HEK293T (cell line): ENCODE measurements around the gene ANK3.

Experiments
- CTCF ChIA-PET: fragments of 350-600 bp; formaldehyde crosslinking; extraction: SDS; loops from one replicate; lab custom pipeline; 2021; ENCODE audit warnings: antibody characterized with exemption, inconsistent platforms; lab: Yijun Ruan, JAX
- POLR2A ChIA-PET: fragments of 350-600 bp; formaldehyde crosslinking; extraction: SDS; loops from one replicate; lab custom pipeline; 2020; ENCODE audit warnings: antibody characterized with exemption, inconsistent platforms; lab: Yijun Ruan, JAX
- DNase-seq: peaks from one replicate; pipeline ENCODE4 v3.0.0; 2012; ENCODE audit warnings: mixed read lengths; ENCODE audit errors: extremely low spot score
- ARNT ChIP-seq: fragments of 450-650 bp; IDR thresholded peaks from 2 replicates; pipeline ENCODE4 v1.6.1; 2017; ENCODE audit warnings: mild to moderate bottlenecking
- BHLHE40 ChIP-seq: fragments of 450-650 bp; IDR thresholded peaks from 2 replicates; pipeline ENCODE4 v1.6.1; 2016; ENCODE audit warnings: mild to moderate bottlenecking, moderate library complexity, borderline replicate concordance
- CTBP1 ChIP-seq: fragments of 450-650 bp; IDR thresholded peaks from 2 replicates; pipeline ENCODE4 v1.6.1; 2016; ENCODE audit warnings: borderline replicate concordance
- ELF4 ChIP-seq: fragments of 450-650 bp; IDR thresholded peaks from 2 replicates; pipeline ENCODE4 v1.6.1; 2017; ENCODE audit warnings: antibody characterized with exemption
- FOXA1 ChIP-seq: fragments of 450-650 bp; IDR thresholded peaks from 2 replicates; pipeline ENCODE4 v1.6.1; 2016; ENCODE audit warnings: mild to moderate bottlenecking
- FOXK2 ChIP-seq: fragments of 450-650 bp; IDR thresholded peaks from 2 replicates; pipeline ENCODE4 v1.6.1; 2016; ENCODE audit warnings: mild to moderate bottlenecking
- FOXM1 ChIP-seq: fragments of 450-650 bp; IDR thresholded peaks from 2 replicates; pipeline ENCODE4 v1.6.1; 2017; ENCODE audit warnings: mild to moderate bottlenecking, borderline replicate concordance
- HDGF ChIP-seq: fragments of 450-650 bp; IDR thresholded peaks from 2 replicates; pipeline ENCODE4 v1.6.1; 2017; ENCODE audit warnings: antibody characterized with exemption, borderline replicate concordance
- L3MBTL2 ChIP-seq: fragments of 450-650 bp; conservative IDR thresholded peaks from 2 replicates; pipeline ENCODE4 v1.6.1; 2016; ENCODE audit warnings: mild to moderate bottlenecking
- LEF1 ChIP-seq: fragments of 450-650 bp; IDR thresholded peaks from 2 replicates; pipeline ENCODE4 v1.6.1; 2017; ENCODE audit warnings: mild to moderate bottlenecking, borderline replicate concordance
- NFRKB ChIP-seq: fragments of 450-650 bp; IDR thresholded peaks from 2 replicates; pipeline ENCODE4 v1.6.1; 2016; ENCODE audit warnings: mild to moderate bottlenecking, moderate library complexity
- PKNOX1 ChIP-seq: fragments of 450-650 bp; IDR thresholded peaks from 2 replicates; pipeline ENCODE4 v1.6.1; 2016
- SP1 ChIP-seq: fragments of 450-650 bp; IDR thresholded peaks from 2 replicates; pipeline ENCODE4 v1.6.1; 2017
- SUZ12 ChIP-seq: fragments of 450-650 bp; IDR thresholded peaks from 2 replicates; pipeline ENCODE4 v1.6.1; 2016; ENCODE audit warnings: mild to moderate bottlenecking
- TARDBP ChIP-seq: fragments of 450-650 bp; IDR thresholded peaks from 2 replicates; pipeline ENCODE4 v1.6.1; 2016
- ZNF384 ChIP-seq: fragments of 450-650 bp; IDR thresholded peaks from 2 replicates; pipeline ENCODE4 v1.6.1; 2016

Gene ANK3

GRCh38 chr10:60351191-60351853 lies 38.4 kb downstream of the ANK3 start:
- DNase-seq = no peak
- ChIA-PET CTCF (no interaction called here), POLR2A (no interaction called here)
- TF ChIP-seq ZNF384 (no peak), FOXK2 (no peak), LEF1 (no peak), SUZ12 (no peak), ELF4 (no peak), BHLHE40 (no peak), TARDBP (no peak), SP1 (no peak), HDGF (no peak), NFRKB (no peak), ARNT (no peak), PKNOX1 (no peak), L3MBTL2 (no peak), FOXM1 (no peak)

- DNase-seq = no peak
- TF ChIP-seq TARDBP (no peak), SP1 (no peak), ELF4 (no peak), LEF1 (no peak), HDGF (no peak), ARNT (no peak), FOXM1 (no peak), NFRKB (no peak), ZNF384 (no peak), L3MBTL2 (no peak), BHLHE40 (no peak), FOXA1 (no peak), SUZ12 (no peak)
- ChIA-PET POLR2A (no interaction called here), CTCF (interaction anchor here (0.5 kb wide), 1 partner anchor 19 kb away, joined by 4 read pairs; no protein-coding TSS in a partner anchor)
Measured at GRCh38 chr10:60350400-60350799, 39.3 kb downstream of the ANK3 start.

GRCh38 chr10:60349426-60349825 lies 40.2 kb downstream of the ANK3 start:
- CTCF ChIA-PET = no interaction called here
- DNase-seq = no peak
- POLR2A ChIA-PET = no interaction called here
- no peak for TF ChIP-seq SUZ12
- TF ChIP-seq L3MBTL2 = no peak
- no peak for TF ChIP-seq NFRKB
- TF ChIP-seq ZNF384 = no peak
- TF ChIP-seq HDGF = no peak
- no peak for TF ChIP-seq CTBP1
- TF ChIP-seq LEF1 = no peak
- TF ChIP-seq SP1 = no peak
- no peak for TF ChIP-seq TARDBP
- TF ChIP-seq BHLHE40 = no peak
- no peak for TF ChIP-seq FOXK2
- TF ChIP-seq PKNOX1 = no peak
- TF ChIP-seq ELF4 = no peak
- TF ChIP-seq ARNT = no peak
- TF ChIP-seq FOXA1 = no peak
- no peak for TF ChIP-seq FOXM1

GRCh38 chr10:60348982-60349381 lies 40.7 kb downstream of the ANK3 start:
- ChIA-PET POLR2A (no interaction called here), CTCF (no interaction called here)
- TF ChIP-seq HDGF = no peak
- no peak for TF ChIP-seq ELF4
- no peak for TF ChIP-seq FOXM1
- TF ChIP-seq SUZ12 = no peak
- TF ChIP-seq NFRKB = no peak
- TF ChIP-seq BHLHE40 = no peak
- no peak for TF ChIP-seq FOXA1
- TF ChIP-seq FOXK2 = no peak
- no peak for TF ChIP-seq SP1
- TF ChIP-seq L3MBTL2 = no peak
- no peak for TF ChIP-seq ZNF384
- no peak for TF ChIP-seq ARNT
- no peak for TF ChIP-seq TARDBP
- no peak for TF ChIP-seq LEF1
- no peak for DNase-seq

GRCh38 chr10:60347270-60347669 lies 42.4 kb downstream of the ANK3 start:
- ChIA-PET POLR2A (no interaction called here), CTCF (no interaction called here)
- no peak for TF ChIP-seq SUZ12
- no peak for TF ChIP-seq LEF1
- no peak for TF ChIP-seq FOXK2
- no peak for TF ChIP-seq FOXM1
- TF ChIP-seq CTBP1 = no peak
- TF ChIP-seq ARNT = no peak
- TF ChIP-seq SP1 = no peak
- no peak for TF ChIP-seq ZNF384
- no peak for TF ChIP-seq L3MBTL2
- no peak for TF ChIP-seq HDGF
- DNase-seq = no peak

- CTCF ChIA-PET = no interaction called here
- POLR2A ChIA-PET = no interaction called here
- TF ChIP-seq PKNOX1 = no peak
- TF ChIP-seq CTBP1 = no peak
- TF ChIP-seq FOXK2 = no peak
- TF ChIP-seq SUZ12 = no peak
- no peak for TF ChIP-seq FOXM1
- no peak for TF ChIP-seq SP1
- no peak for TF ChIP-seq L3MBTL2
- no peak for TF ChIP-seq ZNF384
- no peak for TF ChIP-seq ARNT
- TF ChIP-seq ELF4 = no peak
- no peak for TF ChIP-seq HDGF
- TF ChIP-seq BHLHE40 = no peak
- no peak for TF ChIP-seq NFRKB
- no peak for TF ChIP-seq FOXA1
- DNase-seq = no peak
Measured at GRCh38 chr10:60346661-60347060, 43.0 kb downstream of the ANK3 start.
